ENCODE measurements around the gene B4GALT2. TPM values are rescaled to one million over a fixed set of nuclear protein-coding genes. Genes with fewer than 3 reads are reported as not detected.

Gene B4GALT2
- 66.3 TPM for total RNA-seq
- long read RNA-seq, partial matches to known transcripts: 41 of 54 reads
- long read RNA-seq, other reads (novel, unspliced or antisense): 9 of 54 reads

GRCh38 chr1:43978551-43979260 lies at the start of gene B4GALT2:
B4GALT2 (plus strand) TSS chr1:43979210; CDS start chr1:43981161, 1,951 bp downstream.
- DNase-seq (ENCODE audit: low spot score): no peak

GRCh38 chr1:43930168-43930948 lies 48.7 kb upstream of the B4GALT2 start:
- no peak for DNase-seq (ENCODE audit: low spot score)

- no peak for DNase-seq (ENCODE audit: low spot score)
Observed at GRCh38 chr1:43930949-43931275, 48.1 kb upstream of the B4GALT2 start.

DNA sequence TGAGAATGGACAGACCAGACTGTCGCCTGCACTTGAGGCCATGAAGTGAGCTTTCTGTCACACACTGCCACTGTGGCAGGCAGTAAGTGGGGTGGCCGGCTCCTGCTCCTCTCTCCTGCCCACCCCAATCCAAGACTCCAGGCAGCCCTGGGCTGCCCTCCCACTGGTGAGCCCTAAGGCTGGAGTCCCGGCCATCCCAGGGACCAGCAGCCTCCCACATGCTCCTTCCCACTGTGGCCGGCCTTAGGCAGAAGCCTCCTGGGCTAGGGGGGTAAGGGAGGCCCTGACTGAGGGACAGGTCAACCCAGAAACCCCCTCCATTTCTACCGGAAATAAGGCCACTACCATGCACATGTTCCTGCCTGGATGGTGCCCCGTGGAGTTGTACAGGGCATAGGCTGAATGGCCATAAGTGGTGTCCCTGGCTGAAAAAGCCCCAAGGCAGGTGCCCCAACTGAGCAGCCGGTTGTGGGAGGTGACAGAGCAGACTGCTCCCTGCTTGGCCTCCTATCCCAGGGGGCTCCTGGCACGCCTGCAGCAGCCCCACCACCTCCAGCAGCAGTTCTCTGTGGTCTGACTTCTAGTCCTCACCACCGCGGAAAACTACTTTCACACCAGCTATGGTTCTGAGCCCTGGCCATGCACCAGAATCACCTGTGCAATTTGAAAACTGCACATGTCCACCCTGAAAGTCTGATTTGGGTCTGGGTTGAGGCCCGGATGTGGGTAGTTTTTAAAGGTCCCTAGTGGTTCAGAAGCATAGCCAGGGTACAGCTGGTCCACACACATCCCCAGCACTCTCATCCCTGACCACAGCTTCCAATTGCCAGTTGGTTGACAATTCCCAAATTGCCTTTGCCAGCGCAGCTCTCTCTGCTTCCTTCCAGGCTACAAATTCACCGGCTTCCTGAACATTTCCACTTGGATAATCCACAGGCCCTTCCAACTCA lies 47.0 kb upstream of the B4GALT2 start:
- no peak for DNase-seq (ENCODE audit: low spot score)

GRCh38 chr1:43932786-43933385 lies 46.1 kb upstream of the B4GALT2 start:
- DNase-seq (ENCODE audit: low spot score): no peak

DNA sequence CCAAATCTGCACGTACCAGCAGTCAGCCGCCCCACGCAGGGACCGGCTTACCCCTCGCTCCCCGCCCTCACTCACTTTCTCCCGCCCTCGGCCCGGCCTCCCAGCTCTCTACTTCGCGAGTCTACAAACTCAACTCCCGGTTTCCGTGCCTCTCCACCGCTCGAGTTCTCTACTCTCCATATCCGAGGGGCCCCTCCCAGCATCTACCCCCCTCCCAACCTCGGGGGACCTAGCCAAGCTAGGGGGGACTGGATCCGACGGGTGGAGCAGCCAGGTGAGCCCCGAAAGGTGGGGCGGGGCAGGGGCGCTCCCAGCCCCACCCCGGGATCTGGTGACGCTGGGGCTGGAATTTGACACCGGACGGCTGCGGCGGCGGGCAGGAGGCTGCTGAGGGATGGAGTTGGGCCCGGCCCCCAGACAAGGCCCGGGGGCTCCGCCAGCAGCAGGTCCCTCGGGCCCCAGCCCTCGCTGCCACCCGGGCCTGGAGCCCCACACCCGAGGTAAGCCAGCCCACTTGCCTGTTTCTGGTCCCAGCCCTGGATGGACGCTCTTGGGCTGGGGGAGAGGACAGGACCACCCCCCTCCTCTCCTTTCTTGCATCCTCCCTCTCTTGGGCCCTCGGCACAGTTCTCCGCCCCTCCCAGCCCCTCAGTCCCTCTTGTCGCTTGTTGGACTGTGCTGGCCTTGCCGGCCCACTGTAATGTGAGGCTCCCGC lies 45.5 kb upstream of the B4GALT2 start, which contains the start of gene ARTN:
Gene ARTN (plus strand): TSS at position 416 of the 715 bp plus-strand sequence. CDS start 1,856 bp downstream, outside the sequence.
- DNase-seq (ENCODE audit: low spot score): no peak

DNA sequence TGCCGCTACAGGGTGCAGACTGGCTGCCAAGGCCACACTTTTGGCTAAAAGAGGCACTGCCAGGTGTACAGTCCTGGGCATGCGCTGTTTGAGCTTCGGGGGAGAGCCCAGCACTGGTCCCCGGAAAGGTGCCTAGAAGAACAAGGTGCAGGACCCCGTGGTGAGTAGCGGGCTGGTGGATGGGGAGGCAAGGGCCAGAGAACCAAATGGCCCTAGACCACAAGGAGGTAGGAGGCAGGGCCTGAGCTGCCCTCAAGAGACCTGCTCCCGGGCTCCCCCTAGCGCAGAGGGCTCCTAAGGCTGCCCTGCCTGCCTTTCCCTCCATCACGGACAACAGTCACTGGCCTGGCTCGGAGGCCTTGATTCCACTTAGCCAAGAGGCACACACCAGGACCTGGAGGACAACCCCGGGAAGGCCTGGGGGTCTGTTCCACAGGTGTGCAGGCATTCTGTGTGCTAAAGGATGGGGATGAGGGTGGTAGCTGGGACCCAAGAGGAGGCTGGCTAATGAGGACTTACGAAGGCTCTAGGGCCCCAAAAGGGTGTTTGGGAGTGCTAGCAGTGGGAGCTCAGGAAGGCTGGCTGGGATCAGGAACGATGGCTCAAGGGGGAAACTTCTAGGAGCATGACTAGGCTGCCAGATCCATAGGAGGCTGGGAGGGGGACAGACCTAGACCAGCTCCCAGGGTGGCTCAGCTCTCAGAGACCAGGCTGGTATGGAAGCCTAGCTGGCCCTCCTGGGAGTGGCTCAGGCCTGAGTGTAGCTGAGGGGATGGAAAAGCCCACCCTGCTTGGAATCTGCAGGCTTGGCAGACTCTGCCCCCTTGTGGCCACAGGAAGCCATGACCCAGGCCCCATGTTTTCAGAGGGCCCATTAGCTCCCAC lies 44.7 kb upstream of the B4GALT2 start:
- no peak for DNase-seq (ENCODE audit: low spot score)

DNA sequence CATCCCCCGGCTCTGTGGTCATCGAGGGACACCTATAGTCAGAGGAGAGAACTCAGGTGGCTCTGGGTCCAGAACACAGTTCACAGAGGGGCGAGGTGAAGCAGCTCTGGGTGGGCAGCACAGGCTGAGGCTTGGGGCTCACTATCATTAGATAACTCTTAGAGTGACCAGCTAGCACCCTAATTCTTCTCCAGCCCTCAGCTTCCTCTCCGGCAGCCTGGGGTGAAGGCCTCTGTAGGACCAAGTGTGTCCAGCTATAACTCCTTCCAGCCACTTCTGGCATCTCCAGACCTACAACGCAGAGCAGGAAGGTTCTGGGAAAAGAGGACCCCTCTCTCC lies 44.1 kb upstream of the B4GALT2 start:
- DNase-seq (ENCODE audit: low spot score): no peak

DNA sequence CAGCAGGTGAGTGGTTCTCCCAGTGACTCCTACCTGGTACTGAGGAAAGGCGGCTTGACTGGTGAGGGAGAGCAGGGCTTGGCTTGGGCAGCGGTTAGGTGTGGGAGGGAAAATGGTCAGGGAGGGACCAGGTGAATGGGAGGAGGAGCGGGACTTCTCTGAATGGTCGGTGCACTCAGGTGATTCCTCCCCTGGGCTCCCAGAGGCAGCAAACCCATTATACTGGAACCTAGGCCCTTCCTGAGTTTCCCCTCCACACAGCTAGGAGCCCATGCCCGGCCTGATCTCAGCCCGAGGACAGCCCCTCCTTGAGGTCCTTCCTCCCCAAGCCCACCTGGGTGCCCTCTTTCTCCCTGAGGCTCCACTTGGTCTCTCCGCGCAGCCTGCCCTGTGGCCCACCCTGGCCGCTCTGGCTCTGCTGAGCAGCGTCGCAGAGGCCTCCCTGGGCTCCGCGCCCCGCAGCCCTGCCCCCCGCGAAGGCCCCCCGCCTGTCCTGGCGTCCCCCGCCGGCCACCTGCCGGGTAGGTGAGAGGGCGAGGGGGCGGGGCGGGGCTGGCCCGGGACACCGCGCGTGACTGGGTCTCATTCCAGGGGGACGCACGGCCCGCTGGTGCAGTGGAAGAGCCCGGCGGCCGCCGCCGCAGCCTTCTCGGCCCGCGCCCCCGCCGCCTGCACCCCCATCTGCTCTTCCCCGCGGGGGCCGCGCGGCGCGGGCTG lies 43.1 kb upstream of the B4GALT2 start:
- no peak for DNase-seq (ENCODE audit: low spot score)

- DNase-seq (ENCODE audit: low spot score): no peak
Observed at GRCh38 chr1:43936431-43937151, 42.4 kb upstream of the B4GALT2 start.

- no peak for DNase-seq (ENCODE audit: low spot score)
Observed at GRCh38 chr1:43937179-43937865, 41.7 kb upstream of the B4GALT2 start.

GRCh38 chr1:43938383-43938782 lies 40.6 kb upstream of the B4GALT2 start:
- DNase-seq (ENCODE audit: low spot score): no peak

- no peak for DNase-seq (ENCODE audit: low spot score)
Observed at GRCh38 chr1:43938892-43939587, 40.0 kb upstream of the B4GALT2 start.

- DNase-seq (ENCODE audit: low spot score): no peak
Observed at GRCh38 chr1:43942411-43942810, 36.6 kb upstream of the B4GALT2 start.

DNA sequence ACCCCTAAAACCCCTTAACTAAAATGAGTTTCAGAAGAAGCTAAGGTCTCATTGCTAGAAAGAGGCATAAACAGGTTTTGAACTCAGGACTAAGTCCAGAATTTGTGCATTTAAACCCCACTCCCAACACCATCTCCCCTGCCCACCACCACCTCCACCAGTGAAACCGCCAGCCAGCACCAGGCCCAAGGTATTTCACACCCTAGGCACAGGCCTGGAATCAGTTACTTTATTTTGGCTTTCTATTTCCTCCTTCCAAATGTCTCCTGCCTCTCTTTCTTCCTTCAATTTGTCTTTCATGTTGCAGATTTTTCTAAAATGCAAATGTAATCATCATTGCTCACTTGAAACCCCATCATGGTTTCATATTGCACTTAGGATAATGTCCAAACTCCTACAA lies 34.1 kb upstream of the B4GALT2 start:
- no peak for DNase-seq (ENCODE audit: low spot score)

DNA sequence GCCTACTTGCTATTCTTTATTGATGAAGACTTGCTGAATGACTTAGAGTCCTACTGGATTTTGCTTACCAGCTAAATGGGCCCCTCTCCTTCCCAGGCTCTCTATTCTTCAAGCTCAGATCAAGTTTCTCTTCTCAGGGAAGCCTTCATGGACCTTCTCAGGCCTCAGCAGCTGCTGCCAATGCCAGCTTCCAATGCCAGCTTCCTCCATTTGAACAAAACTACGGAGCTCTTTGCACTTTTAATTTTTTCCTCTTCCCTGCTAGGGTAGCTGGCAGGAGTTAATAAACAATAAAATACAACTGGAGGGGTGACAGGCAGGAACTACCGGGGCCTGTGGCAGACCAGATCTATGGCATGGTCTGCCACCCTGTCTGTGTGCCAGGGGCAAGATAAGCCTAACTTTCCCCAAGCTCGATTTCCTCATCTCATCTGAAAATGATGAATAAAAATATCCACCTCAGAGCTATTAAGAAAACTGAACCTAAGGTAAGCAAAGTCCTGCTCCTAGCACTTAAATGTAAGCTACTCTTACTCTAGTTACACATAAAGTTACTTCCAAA lies 33.3 kb upstream of the B4GALT2 start:
- no peak for DNase-seq (ENCODE audit: low spot score)
